ENCODE measurements around the gene HOXA3.

DNA sequence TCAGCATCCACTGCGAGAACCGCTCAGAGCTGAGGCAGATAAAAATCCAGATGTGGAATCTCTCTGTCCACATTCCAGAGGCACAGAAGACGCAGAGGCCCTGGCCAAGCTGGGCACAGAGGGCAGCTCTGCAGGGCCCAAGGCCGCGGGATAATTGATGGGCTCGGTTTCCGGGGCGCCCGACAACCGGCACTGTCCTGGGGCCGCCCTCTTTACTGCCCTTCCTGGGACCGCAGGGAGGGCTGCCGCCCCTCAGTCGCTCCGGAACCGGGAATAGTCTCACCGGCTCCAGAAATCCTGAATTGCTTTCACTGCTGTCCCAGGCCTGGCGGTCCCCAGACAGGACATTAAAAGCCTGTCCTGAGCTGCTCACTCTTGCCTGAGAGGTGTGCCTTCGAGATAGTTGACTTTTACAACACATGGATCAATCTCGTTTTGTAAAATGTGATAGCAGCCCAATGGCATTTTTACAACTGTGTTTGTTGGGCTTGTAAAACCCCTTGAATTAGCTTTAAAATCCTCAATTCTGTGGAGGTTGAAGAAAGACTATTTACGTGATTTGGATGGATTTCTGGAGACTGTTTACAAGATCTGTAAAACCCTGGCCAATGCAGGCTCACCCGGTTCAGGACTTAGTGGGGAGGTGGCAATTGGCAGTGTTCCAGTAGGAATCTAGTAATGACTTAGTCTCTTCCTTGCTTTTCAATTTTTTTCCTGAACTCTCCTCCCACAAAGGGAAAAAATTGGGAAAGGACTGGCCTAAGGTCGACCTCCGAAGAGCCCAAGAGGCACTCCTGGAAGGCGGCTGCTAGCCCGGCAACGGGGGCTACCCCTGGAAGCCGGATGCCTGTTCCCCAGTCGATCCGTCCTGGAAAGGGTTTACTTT is 3.4 kb downstream of the HOXA3 start:
- TF ChIP-seq, protein P1, sequence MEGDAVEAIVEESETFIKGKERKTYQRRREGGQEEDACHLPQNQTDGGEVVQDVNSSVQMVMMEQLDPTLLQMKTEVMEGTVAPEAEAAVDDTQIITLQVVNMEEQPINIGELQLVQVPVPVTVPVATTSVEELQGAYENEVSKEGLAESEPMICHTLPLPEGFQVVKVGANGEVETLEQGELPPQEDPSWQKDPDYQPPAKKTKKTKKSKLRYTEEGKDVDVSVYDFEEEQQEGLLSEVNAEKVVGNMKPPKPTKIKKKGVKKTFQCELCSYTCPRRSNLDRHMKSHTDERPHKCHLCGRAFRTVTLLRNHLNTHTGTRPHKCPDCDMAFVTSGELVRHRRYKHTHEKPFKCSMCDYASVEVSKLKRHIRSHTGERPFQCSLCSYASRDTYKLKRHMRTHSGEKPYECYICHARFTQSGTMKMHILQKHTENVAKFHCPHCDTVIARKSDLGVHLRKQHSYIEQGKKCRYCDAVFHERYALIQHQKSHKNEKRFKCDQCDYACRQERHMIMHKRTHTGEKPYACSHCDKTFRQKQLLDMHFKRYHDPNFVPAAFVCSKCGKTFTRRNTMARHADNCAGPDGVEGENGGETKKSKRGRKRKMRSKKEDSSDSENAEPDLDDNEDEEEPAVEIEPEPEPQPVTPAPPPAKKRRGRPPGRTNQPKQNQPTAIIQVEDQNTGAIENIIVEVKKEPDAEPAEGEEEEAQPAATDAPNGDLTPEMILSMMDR (IDR thresholded peaks at IDR 0.05), result no peak
- no peak for TF ChIP-seq POLR2AphosphoS5 (IDR thresholded peaks at IDR 0.05)
- no peak for TF ChIP-seq POLR2A (IDR thresholded peaks at IDR 0.05)
